HG02588 (cell line): ENCODE measurements around the gene MARCHF5.

Source experiments
- ATAC-seq: cut with Tn5 transposase; IDR thresholded peaks from one replicate; pipeline ENCODE4 v1.9.1; 2021; ENCODE audit warnings: mild to moderate bottlenecking, moderate library complexity; ENCODE audit not compliant: unreplicated experiment

The MARCHF5 gene, protein sequence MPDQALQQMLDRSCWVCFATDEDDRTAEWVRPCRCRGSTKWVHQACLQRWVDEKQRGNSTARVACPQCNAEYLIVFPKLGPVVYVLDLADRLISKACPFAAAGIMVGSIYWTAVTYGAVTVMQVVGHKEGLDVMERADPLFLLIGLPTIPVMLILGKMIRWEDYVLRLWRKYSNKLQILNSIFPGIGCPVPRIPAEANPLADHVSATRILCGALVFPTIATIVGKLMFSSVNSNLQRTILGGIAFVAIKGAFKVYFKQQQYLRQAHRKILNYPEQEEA

DNA sequence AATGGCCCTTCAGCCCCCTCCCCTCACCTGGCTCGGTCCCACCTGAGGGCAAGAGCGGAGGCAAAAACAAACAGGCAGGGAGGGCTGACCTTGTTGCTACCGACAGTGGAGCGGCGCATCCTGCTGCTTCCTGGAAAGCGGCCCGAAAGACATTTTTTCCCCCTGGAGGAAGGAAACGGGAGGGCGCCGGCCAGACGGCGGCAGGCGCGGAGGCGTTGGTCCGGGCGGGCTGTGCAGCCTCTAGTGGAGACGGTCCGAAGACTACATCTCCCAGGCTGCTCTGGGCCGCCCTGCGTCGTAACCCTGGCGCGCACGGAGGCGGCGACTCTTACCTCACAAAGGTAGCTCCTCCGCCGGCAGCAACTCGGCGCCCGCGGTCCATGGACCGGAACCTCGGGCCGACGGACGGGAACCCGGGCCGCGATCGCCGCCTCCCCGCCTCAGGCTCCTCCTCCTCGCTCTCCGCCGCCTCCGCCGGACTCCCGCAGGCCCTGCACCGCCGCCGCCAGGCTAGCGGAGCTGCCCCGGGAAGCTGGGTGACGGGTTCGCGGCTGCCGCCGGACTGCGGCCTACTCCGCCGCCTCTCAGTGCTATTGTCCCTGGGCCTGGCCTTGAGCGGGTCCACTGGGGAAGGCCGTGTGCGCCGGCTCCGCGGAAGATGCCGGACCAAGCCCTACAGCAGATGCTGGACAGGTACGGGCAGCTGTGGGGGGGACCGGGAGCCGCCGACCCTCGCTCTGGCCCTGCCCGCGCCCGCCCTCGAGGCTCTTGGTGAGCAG lies at the start of gene MARCHF5, which contains the start of gene CPEB3:
TSS of gene MARCHF5 (plus strand) at position 331 of the 779 bp plus-strand sequence. CDS start at position 659, 328 bp downstream.
TSS of gene CPEB3 (minus strand) at position 242 of the 779 bp plus-strand sequence. CDS start 50,728 bp downstream, outside the sequence.
- ATAC-seq, result peak; percentile 98

DNA sequence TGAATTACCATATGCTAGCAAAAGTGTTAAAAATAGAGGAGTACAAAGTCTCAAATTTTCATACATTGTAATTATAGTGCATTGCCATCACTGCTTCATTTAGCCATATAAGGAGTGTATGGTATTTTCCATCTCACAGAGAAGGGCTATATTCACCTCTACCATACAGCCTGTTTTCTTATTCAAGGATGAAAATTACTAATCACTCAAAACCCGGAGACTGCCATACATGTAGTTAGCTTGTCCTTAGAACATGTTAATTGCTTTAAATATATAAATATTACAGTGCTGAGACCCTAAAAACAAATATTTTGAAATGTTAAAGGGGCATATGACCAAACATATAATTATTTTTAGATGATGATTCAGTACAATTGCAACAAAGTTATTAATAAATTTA lies 49.5 kb upstream of the MARCHF5 start:
- ATAC-seq, result no peak

DNA sequence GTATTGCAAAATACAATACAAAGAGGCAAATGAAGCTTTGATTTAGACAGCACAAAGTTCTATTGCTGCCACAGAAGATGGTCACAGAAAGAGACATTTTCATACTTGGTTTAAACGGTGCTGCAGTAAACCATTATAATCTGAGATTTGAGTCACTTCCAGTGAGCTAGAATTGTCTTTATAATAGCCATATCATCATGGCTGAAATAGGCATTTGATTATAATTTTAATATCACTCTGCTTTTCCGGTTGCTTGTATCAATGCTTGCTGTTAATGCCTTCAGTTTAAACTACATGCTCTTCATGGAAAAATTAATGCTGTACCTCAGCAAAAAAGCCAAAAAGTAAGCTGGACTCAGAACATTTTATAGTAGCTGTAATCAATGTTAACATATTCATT lies 48.6 kb upstream of the MARCHF5 start:
- ATAC-seq, result no peak

DNA sequence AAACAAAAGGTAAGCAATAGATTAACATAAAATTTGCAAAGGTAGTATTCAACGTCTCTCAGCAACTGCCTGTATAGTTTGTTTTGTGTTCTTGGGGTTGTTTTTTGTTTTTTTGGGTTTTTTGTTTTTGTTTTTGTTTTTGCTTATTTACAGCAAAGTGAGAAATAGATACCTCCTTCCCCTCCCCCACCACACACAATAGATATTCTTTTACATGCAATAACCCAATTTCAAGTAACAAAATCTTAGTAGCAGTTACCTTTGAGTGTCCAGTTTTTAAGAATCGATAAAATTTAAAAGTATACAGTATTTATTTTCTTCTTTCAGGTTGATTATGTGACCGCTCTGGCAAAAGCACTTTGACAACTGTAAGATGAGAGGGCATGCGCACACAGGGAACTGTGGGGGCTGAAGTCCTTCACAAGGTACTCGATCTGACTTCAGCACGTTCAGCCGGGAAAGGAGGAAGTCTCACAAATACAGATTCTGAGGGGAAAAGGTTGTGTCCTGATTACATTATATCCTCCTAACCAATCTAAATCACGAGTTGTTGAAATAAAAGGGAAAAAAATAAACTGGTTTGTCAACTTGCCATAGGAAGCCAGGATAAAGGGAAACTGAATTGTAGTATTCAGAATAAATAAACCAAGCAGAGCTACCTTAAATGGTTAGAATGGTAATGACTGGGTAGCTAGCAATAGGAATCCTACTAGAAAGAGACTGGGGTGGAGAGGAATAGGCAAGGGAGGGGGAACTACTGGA lies 47.9 kb upstream of the MARCHF5 start:
- no peak for ATAC-seq

DNA sequence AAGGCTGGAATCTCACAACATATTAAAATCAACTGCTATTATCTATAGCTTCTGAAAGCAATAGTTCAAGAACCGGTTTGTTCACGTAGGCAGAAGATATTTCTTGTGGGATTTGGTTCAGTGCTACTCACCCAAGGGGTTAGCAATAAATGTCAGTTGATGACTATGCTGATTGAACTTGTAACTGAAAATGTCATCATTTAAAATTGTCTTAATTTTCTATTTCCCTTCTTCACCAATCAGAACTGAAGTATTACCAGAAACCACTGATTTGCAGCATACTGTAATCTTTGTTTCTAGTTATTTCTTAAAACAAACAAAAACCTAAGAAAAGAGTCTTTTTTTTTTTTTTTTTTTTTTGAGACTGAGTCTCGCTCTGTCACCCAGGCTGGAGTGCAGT lies 46.2 kb upstream of the MARCHF5 start:
- no peak for ATAC-seq

DNA sequence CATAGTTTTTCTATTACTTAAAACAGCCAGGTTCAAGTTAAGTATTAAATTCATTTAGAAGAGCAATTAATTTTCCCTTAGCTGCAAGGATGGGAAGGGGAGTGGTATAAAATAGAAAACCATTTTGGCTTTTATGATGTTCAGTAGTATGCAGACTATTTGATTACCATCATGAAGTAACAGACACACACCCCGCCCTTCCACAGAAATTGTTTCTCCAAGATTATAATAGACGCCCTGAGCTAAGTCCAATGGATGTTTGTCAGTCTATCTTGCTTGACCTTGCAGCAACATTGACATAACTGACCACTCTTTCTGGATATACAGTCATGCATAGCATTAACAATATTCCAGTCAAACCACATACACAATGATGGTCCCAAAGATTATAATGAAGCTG lies 42.4 kb upstream of the MARCHF5 start:
- ATAC-seq, result no peak

DNA sequence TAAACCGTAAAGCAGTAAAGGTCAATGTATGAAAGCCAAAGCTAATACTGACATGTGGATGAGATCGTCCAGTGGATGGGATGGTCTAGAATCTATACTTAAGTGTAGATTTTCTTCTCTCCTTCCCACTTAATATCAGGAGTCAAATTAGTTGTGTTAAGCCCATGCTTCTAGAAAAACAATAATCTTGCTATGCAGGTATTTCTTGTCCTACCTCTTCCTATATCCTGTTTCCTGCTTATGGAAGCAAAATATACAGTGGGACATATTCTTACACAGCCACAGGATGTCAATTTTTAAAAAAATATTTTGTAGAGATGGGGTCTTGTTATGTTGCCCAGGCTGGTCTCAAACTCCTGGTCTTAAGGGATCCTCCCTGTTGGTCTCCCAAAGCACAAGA lies 27.6 kb upstream of the MARCHF5 start:
- no peak for ATAC-seq

DNA sequence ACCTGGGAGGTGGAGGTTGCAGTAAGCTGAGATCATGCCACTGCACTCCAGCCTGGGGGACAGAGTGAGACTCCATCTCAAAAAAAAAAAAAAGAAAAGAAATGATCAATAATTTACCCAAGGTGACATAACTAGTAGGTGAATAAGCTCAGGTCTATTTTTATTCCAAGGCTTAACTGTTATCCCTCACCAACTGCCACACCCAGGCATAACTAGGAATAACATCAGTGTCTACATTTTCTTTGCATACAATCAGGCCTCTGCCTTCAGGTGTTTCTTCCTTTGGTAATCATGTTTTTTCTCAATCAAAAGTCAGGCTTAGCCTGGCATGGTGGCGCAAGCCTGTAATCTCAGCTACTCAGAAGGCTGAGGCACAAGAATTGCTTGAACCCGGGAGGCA lies 26.7 kb upstream of the MARCHF5 start:
- ATAC-seq, result no peak

DNA sequence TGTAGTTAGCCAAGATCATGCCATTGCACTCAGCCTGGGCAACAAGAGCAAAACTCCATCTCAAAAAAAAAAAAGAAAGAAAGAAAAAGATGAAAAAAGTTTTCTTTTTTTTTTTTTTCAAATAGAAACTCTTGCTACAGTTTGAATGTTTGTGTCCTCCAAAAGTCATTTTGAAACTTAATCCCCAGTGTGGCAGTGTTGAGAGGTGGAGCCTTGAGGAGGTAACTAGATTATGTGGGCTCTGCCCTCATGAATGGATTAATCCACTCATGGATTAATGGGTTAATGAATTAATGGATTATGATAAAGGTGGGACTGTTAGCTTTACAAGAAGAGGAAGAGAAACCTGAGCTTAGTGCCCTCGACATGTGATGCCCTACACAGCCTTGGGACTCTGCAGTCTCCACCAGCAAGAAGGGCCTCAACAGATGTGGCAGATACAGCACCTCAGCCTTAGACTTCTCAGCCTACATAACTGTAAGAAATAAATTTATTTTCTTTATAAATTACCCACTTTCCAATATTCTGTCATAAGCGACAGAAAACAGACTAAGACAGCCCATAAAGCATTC lies 25.2 kb upstream of the MARCHF5 start:
- ATAC-seq, result no peak

DNA sequence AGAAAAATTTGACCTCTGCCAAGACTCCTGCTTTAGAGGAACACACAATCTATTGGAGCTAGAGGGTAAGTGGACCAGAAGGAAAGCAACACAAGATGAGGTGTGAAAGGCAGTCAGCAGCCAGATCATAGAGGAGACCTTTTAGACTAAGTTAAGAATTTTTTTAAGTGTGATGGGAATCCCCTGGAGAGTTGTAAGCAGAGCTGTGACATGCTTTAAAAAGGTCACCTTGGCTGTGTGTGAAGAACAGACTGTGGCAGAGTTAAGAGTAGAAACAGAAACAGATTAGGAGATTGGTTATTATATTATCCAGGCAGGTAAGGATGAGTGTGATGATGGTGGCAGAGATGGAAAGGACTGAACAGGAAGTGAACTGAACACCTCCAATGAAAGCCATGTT lies 23.6 kb upstream of the MARCHF5 start:
- no peak for ATAC-seq

DNA sequence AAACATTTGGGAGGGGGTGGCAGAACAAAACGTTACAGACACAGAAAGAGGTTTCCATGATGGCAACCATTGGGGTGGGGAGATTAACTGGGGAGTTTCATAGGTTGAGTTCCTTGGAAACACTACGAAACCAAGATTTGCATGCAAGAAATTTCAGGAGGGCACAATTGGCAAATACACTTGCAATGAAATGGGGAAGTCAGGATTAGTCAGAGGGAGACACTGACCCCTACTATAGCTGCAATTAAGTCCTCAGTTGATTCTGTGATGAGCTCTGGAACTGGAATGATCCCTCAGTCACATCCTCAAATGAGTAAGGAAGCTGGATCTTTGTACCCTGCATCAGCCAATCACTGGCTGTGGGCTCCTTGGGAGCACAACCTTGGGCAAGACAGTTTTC lies 22.2 kb upstream of the MARCHF5 start:
- no peak for ATAC-seq

DNA sequence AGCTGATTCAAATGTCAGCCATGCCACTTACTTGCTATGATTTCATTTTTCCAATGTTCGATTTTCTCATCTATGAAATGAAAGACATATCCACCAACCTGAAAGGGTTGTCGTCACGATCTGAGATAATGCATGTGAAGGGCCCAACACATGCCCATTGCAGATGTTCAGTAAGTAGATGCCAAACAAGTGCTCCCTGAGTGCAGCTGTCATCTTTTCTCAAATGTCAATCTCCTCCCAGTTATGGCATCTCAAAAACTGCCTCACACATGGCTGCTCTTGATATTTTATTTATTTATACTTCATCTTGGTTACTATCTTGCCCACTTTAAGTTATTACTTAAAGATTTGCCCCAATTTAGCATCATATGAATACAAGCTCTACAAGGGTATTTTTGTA lies 16.9 kb upstream of the MARCHF5 start:
- no peak for ATAC-seq

DNA sequence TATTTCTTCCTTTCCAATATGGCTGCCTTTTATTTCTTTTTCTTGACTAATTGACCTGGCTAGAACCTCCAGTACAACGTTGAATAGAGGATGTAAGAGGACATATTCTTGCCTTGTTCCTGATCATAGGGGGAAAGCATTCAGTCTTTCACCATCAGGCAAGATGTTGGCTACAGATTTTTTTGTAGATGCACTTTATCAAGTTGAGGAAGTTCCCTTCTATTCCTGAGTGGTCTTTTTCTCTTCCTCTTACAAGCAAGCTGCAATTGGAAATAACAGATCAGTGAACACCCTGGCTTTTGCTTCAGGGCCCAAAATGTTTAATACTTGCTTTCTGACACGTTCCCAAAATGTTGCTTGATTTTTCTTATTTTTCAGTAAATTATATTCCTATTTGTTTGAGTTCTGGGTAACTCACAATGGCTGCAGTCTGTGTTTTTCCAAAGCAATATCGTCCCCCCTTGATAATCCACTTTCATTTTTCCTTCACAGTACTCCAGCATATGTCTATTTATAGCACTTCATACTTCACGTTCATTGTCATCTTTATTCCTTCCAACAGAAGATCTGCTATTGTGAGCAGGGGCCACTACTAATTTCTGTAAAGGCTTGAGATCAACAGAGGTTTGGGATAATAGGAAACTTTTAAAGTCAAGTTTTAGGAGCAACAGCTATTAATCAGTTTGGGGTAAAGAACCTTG lies 11.8 kb upstream of the MARCHF5 start:
- ATAC-seq, result no peak

DNA sequence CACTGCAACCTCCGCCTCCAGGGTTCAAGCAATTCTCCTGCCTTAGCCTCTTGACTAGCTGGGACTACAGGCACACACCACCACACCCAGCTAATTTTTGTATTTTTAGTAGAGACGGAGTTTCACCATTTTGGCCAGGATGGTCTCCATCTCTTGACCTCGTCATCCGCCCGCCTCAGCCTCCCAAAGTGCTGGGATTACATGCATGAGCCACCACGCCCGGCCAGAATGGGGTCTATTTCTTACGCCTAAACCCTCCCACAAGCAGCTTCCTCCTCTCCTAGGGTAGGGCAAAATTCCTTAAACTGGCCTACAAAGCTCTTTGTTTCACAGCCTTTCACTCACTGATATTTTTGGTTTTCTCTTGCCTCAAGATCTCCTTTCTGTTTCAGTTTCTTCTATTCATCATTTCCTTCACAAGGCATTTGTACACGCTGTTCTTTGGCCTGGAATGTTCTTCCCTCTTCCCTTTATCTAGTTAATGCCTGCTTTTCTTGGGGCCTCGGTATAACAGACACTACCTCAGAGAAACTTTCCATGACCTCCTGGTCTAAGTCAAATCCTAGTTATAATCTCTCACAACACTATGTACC lies 6.8 kb upstream of the MARCHF5 start:
- no peak for ATAC-seq

DNA sequence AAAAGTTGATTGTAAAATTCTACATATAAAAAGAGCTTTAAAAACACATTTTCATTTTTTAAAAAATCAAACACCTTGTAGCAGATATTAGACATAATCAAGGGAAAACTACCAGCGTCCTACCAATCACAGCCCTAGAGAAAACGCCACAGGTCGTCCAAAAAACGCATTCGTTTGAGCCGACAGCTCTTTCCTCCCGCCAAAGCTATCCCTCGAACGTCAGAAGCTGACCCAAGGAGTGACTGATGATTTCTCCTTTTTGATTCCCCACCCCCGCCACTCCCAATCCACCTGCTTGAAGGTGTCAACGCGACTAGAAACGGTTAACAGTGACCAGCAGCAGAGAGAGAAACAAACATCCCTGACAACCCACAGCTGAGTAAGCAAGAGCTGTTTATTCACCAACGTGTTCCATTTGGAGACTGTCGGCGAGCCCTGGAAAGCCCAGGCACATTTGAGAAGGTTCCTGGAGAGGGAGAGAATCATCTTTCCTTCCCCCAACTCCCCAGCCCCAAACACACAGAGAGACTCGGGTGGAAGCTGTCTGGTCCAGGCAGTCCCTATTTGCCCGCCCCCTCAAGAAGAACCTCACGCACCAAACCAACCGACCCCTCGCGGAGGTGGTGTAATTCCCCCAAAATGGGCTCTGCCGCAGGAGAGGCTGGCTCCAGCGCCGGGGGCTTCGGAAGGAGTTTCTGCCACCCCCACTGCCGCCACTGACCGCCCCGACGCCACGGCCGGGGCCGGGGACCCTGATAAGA lies 711 bp upstream of the MARCHF5 start:
- ATAC-seq, result peak; percentile 12

DNA sequence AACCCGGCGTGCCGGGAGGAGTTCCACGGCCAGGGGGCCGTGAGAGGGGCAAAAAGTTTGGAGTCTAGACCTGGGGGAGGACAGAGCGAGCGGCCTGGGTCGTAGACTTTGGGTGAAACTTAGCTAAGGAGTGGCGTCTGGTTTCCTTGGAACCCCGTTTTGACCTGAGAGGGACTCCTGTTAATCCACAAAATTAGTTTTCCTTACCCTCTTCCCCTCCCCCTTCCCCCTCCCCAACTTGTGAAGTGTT lies 574 bp downstream of the MARCHF5 start:
- no peak for ATAC-seq

DNA sequence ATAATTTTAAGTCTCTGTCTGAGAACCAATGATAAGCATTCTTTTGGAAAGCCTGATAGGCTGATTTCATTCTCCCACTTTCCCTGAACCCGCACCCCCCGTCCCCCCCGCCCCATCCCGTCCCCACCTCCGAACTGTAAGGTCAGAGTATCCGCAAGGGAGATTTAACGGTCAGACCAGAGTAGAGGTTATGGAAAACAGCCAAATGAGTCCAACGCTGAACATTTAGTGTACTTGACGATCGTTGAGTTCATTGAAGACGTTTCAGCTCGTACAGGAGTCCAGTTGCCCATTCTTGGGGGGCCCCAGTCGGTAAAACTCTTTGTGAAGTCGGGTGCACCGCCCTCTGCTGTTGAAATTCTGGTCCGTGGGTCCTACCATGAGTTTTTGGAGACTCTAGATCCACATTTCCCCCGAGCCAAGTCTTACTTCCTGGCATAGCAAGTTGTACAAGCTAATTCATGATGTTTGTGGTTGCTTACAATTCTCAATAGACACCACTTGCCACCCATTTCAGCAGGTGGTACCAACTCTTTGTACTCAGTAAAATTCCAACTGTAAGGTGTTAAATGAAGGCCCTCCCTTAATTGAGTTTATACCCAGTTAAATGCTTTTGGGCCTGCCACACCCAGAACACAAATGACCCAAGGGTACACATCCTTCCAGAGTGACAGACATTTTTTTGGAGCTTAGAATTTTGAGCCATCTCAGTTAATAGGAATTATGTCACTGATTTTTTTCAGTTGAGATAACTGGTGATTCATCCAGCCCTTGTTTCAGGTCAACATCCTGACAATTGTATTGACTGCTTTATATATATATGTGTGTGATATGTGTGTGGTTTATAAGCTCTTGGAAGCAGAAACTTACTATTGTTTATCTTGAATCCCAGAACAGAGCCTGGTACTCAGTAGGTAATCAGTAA lies 1.2 kb downstream of the MARCHF5 start:
- no peak for ATAC-seq

DNA sequence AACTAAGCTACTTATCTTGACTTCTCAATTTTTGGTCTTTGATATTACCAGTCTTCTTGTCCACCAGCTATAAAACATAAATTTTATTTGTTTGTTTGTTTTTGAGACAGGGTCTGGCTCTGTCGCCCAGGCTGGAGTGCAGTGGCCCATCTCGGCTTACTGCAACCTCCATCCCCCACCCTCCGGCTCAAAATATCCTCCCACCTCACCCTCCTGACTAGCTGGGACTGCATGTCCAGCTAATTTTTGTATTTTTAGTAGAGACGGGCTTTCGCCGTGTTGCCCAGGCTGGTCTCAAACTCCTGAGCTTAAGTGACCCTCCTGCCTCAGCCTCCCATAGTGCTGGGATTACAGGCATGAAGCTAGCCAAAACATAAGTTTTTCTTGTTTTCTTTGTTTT lies 7.5 kb downstream of the MARCHF5 start:
- no peak for ATAC-seq

DNA sequence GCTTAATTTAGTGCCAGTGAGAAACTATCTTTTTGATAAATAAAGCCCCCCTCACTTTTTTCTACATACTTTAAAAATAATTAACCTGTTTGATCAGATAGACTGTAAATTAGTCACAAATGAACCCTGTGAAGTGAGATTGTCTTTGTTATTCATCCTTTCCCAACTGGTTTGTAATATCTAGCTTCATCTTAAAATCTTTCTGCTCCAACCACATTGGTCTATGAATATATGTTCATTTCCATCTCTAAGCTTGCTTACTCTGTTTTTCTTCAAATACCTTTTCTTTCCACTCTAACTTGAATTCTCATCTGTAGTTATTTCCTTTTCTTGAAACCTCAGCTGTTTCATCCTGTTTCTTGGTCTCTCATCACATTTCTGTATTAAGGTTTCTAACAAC lies 12.1 kb downstream of the MARCHF5 start:
- ATAC-seq, result no peak
